ENCODE results near the gene DMTF1.
A peak's percentile ranks its signal among the peaks of the same experiment; 100 is the strongest.

DMTF1 gene

DNA sequence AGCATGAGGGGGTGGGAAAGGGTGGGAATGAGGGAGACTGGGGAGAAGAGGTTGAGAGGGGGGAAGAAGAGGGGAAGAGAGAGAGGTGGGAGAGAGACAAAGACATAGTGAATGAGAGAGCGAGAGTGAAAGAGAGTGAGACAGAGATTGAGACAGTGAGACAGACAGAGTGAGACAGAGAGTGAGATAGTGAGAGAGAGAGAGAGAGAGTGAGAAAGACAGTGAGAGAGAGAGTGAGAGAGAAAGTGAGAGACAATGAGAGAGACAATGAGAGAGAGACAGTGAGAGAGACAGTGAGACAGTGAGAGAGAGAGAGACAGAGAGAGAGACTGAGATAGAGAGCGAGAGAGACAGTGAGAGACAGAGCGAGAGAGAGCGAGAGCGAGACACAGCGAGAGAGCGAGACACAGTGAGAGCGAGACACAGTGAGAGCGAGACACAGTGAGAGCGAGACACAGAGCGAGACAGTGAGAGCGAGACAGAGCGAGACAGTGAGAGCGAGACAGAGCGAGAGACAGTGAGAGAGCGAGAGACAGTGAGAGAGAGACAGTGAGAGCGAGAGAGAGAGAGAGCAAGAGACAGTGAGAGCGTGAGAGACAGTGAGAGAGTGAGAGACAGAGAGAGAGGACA is 57.2 kb downstream of the DMTF1 start:
- WGBS (ENCODE audit: insufficient coverage, insufficient read length): 100% methylated on average over 1 of the region's 18 CpGs
- Histone ChIP-seq H3K27me3 (ENCODE audit: control insufficient read depth, insufficient read depth, low read length) (no peaks in the 10 kb centered on the region), H3K4me3 (ENCODE audit: low read length) (no peak overlapping the region), H3K9me3 (ENCODE audit: control insufficient read depth, insufficient read depth, low read length) (peaks cover 7% of the 10 kb centered on the region), H3K36me3 (ENCODE audit: control insufficient read depth, insufficient read depth, low read length) (no peaks in the 10 kb centered on the region; the same call in 1 of the 2 replicates), H3K27ac (ENCODE audit: low read length) (no peak overlapping the region), H3K4me1 (ENCODE audit: control insufficient read depth, insufficient read depth, low read length) (0 out of 2 replicates have a peak, but pooled peaks cover 1% of the 10 kb centered on the region)
- DNase-seq (ENCODE audit: low read depth, low spot score): no peak

DNA sequence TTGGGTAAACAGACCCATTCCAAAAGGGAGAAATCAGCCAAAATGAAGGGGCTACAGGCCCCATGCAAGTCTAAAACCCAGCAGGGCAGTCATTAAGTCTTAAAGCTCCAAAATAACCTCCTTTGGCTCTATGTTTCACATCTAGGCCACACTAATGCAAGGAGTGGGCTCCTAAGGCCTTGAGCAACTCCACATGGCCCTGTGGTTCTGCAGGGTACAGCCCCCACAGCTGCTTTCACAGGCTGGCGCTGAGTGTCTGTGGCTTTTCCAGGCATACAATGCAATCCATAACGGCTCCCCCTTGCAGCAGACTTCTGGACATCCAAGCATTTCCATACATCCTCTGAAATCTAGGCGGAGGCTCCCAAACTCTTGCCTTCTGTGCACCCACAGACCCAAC is 58.3 kb downstream of the DMTF1 start:
- Histone ChIP-seq H3K27ac (ENCODE audit: low read length) (no peak overlapping the region), H3K4me3 (ENCODE audit: low read length) (no peak overlapping the region), H3K9me3 (ENCODE audit: control insufficient read depth, insufficient read depth, low read length) (peaks cover 2% of the 10 kb centered on the region), H3K4me1 (ENCODE audit: control insufficient read depth, insufficient read depth, low read length) (0 out of 2 replicates have a peak, but pooled peaks cover 1% of the 10 kb centered on the region), H3K36me3 (ENCODE audit: control insufficient read depth, insufficient read depth, low read length) (no peaks in the 10 kb centered on the region; the same call in 1 of the 2 replicates), H3K27me3 (ENCODE audit: control insufficient read depth, insufficient read depth, low read length) (no peaks in the 10 kb centered on the region)
- DNase-seq (ENCODE audit: low read depth, low spot score): no peak
- WGBS (ENCODE audit: insufficient coverage, insufficient read length): no CpG with 5 or more reads among the region's 3 CpGs

- H3K4me3 ChIP-seq (ENCODE audit: low read length): no peak overlapping the region
- no peaks in the 10 kb centered on the region; the same call in 1 of the 2 replicates for H3K9me3 ChIP-seq (ENCODE audit: control insufficient read depth, insufficient read depth, low read length)
- no CpG with 5 or more reads among the region's 1 CpG for WGBS (ENCODE audit: insufficient coverage, insufficient read length)
- 0 out of 2 replicates have a peak, but pooled peaks cover 1% of the 10 kb centered on the region for H3K4me1 ChIP-seq (ENCODE audit: control insufficient read depth, insufficient read depth, low read length)
- no peak for DNase-seq (ENCODE audit: low read depth, low spot score)
- H3K27me3 ChIP-seq (ENCODE audit: control insufficient read depth, insufficient read depth, low read length): no peaks in the 10 kb centered on the region
- H3K36me3 ChIP-seq (ENCODE audit: control insufficient read depth, insufficient read depth, low read length): no peaks in the 10 kb centered on the region
- H3K27ac ChIP-seq (ENCODE audit: low read length): no peak overlapping the region
Observed at GRCh38 chr7:87212498-87212897, 60.2 kb downstream of the DMTF1 start.

DNA sequence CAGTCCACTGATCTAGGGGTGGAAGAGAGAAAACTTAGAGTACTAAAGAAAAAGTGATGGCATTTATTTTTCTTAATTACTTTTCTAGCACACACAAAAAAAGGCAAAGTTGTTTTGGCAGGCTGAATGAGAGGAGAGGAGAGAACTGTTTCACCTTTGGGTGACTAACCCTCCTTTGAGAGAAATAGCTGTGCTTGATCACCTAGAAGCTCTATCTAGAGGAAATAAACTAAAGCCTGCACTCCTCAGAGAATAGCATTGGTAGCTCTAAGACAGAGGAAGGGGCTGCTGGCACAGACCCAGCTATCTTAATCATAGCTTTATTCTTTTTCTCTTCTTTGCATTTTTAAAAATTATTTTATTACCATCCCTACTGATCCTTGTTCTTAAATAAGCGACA is 61.0 kb downstream of the DMTF1 start:
- no peaks in the 10 kb centered on the region; the same call in 1 of the 2 replicates for H3K9me3 ChIP-seq (ENCODE audit: control insufficient read depth, insufficient read depth, low read length)
- H3K27ac ChIP-seq (ENCODE audit: low read length): no peak overlapping the region
- H3K4me1 ChIP-seq (ENCODE audit: control insufficient read depth, insufficient read depth, low read length): 0 out of 2 replicates have a peak, but pooled peaks cover 1% of the 10 kb centered on the region
- DNase-seq (ENCODE audit: low read depth, low spot score): no peak
- H3K27me3 ChIP-seq (ENCODE audit: control insufficient read depth, insufficient read depth, low read length): no peaks in the 10 kb centered on the region
- no peak overlapping the region for H3K4me3 ChIP-seq (ENCODE audit: low read length)
- 100% methylated on average over 1 of the region's 1 CpG for WGBS (ENCODE audit: insufficient coverage, insufficient read length)
- H3K36me3 ChIP-seq (ENCODE audit: control insufficient read depth, insufficient read depth, low read length): no peaks in the 10 kb centered on the region

DNA sequence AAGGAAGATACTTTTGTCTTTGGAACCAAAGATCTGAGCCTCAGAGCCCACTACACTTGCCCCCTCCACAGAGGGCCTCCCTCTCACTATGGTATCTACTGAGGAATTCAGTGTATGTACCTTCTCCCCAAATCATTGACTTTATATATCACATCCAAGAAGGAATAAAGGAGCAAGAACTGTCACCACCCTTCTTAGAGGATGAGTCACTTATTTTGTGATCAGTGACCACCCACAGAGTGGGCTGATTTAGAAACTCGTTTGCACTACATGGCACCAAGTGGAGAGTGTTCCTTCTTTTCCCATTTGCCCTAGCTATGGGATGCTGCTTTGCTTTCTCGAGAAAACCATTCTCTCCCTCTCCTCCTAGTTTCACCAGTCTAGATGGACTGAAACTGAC is 61.6 kb downstream of the DMTF1 start:
- H3K4me3 ChIP-seq (ENCODE audit: low read length): no peak overlapping the region

GRCh38 chr7:87215046-87215445 is 62.8 kb downstream of the DMTF1 start:
- Histone ChIP-seq H3K4me3 (ENCODE audit: low read length) (no peak overlapping the region), H3K36me3 (ENCODE audit: control insufficient read depth, insufficient read depth, low read length) (no peaks in the 10 kb centered on the region), H3K27ac (ENCODE audit: low read length) (no peak overlapping the region), H3K27me3 (ENCODE audit: control insufficient read depth, insufficient read depth, low read length) (no peaks in the 10 kb centered on the region), H3K9me3 (ENCODE audit: control insufficient read depth, insufficient read depth, low read length) (no peaks in the 10 kb centered on the region; the same call in 1 of the 2 replicates), H3K4me1 (ENCODE audit: control insufficient read depth, insufficient read depth, low read length) (0 out of 2 replicates have a peak, but pooled peaks cover 2% of the 10 kb centered on the region)
- DNase-seq (ENCODE audit: low read depth, low spot score): no peak
- no CpG with 5 or more reads among the region's 3 CpGs for WGBS (ENCODE audit: insufficient coverage, insufficient read length)

More for the DNA sequence above, 61.6 kb downstream of the DMTF1 start:
- no peaks in the 10 kb centered on the region for H3K27me3 ChIP-seq (ENCODE audit: control insufficient read depth, insufficient read depth, low read length)
- DNase-seq (ENCODE audit: low read depth, low spot score): no peak
- no peak overlapping the region for H3K27ac ChIP-seq (ENCODE audit: low read length)
- no peaks in the 10 kb centered on the region; the same call in 1 of the 2 replicates for H3K9me3 ChIP-seq (ENCODE audit: control insufficient read depth, insufficient read depth, low read length)
- 0 out of 2 replicates have a peak, but pooled peaks cover 2% of the 10 kb centered on the region for H3K4me1 ChIP-seq (ENCODE audit: control insufficient read depth, insufficient read depth, low read length)
- H3K36me3 ChIP-seq (ENCODE audit: control insufficient read depth, insufficient read depth, low read length): no peaks in the 10 kb centered on the region
- no CpG with 5 or more reads among the region's 2 CpGs for WGBS (ENCODE audit: insufficient coverage, insufficient read length)

- no peaks in the 10 kb centered on the region for H3K36me3 ChIP-seq (ENCODE audit: control insufficient read depth, insufficient read depth, low read length)
- no peak overlapping the region for H3K4me3 ChIP-seq (ENCODE audit: low read length)
- no peak for DNase-seq (ENCODE audit: low read depth, low spot score)
- no CpG with 5 or more reads among the region's 5 CpGs for WGBS (ENCODE audit: insufficient coverage, insufficient read length)
- H3K4me1 ChIP-seq (ENCODE audit: control insufficient read depth, insufficient read depth, low read length): peaks cover 5% of the 10 kb centered on the region
- H3K9me3 ChIP-seq (ENCODE audit: control insufficient read depth, insufficient read depth, low read length): no peaks in the 10 kb centered on the region
- peaks cover 7% of the 10 kb centered on the region; the same call in 1 of the 2 replicates for H3K27me3 ChIP-seq (ENCODE audit: control insufficient read depth, insufficient read depth, low read length)
- no peak overlapping the region for H3K27ac ChIP-seq (ENCODE audit: low read length)
Observed at GRCh38 chr7:87216701-87217508, 64.7 kb downstream of the DMTF1 start.

- peaks cover 5% of the 10 kb centered on the region for H3K4me1 ChIP-seq (ENCODE audit: control insufficient read depth, insufficient read depth, low read length)
- H3K4me3 ChIP-seq (ENCODE audit: low read length): no peak overlapping the region
- H3K9me3 ChIP-seq (ENCODE audit: control insufficient read depth, insufficient read depth, low read length): no peaks in the 10 kb centered on the region
- WGBS (ENCODE audit: insufficient coverage, insufficient read length): no CpG with 5 or more reads among the region's 9 CpGs
- H3K36me3 ChIP-seq (ENCODE audit: control insufficient read depth, insufficient read depth, low read length): no peaks in the 10 kb centered on the region
- H3K27me3 ChIP-seq (ENCODE audit: control insufficient read depth, insufficient read depth, low read length): peaks cover 10% of the 10 kb centered on the region; the same call in 1 of the 2 replicates
- DNase-seq (ENCODE audit: low read depth, low spot score): no peak
- H3K27ac ChIP-seq (ENCODE audit: low read length): no peak overlapping the region
Observed at GRCh38 chr7:87217983-87218653, 65.9 kb downstream of the DMTF1 start.

DNA sequence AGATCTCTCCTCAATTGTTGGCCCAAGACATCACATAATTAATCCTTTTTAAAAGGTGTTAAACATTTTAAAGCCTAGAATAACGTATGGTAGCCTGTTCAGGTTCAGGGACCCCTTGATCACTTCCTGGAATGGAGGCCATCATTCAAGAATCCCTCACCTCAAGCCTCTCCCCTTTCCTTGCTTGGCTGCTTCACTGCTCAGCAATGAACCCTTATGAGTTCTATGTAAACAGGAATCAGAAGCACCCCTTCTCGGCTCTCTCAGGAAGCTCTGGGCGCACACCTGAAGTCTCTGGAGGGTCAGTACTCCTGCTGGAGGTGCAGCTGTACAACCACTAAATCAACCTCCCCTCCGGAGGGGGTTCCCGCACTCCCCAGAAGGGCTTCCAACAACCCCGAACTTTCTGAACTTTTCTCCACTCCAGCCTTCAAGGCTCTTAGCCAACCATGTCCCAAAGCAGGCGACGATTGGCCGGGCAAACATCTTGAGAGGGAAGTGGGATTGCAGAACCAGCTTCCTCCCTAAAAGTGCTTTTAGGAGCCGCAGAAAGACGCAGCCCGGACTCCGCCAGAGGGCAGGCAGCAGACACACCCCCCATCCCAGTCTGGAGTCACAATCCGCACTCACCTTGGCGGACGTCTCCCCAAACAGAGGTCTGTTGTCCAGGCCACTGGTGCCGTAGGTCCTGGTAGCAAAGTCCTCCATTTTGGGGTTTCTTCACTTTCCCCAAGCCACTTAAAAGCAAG is 66.7 kb downstream of the DMTF1 start:
- no peak overlapping the region for H3K27ac ChIP-seq (ENCODE audit: low read length)
- H3K27me3 ChIP-seq (ENCODE audit: control insufficient read depth, insufficient read depth, low read length): peaks cover 10% of the 10 kb centered on the region; the same call in 1 of the 2 replicates
- no peak for DNase-seq (ENCODE audit: low read depth, low spot score)
- WGBS (ENCODE audit: insufficient coverage, insufficient read length): no CpG with 5 or more reads among the region's 17 CpGs
- peak overlapping the region; percentile 97 for H3K4me3 ChIP-seq (ENCODE audit: low read length)
- H3K4me1 ChIP-seq (ENCODE audit: control insufficient read depth, insufficient read depth, low read length): peaks cover 5% of the 10 kb centered on the region
- H3K36me3 ChIP-seq (ENCODE audit: control insufficient read depth, insufficient read depth, low read length): no peaks in the 10 kb centered on the region
- H3K9me3 ChIP-seq (ENCODE audit: control insufficient read depth, insufficient read depth, low read length): no peaks in the 10 kb centered on the region

All from iPS DF 6.9 (cell line).